HG02610 (cell line): ENCODE data around the gene SLAIN1.
A peak's percentile ranks its signal among the peaks of the same experiment; 100 is the strongest.

Experiments used
- ATAC-seq: cut with Tn5 transposase; IDR thresholded peaks from one replicate; pipeline ENCODE4 v1.9.1; 2021; ENCODE audit warnings: mild to moderate bottlenecking, moderate library complexity; ENCODE audit not compliant: unreplicated experiment

Gene SLAIN1

GRCh38 chr13:77703408-77703807 lies 5.9 kb downstream of the SLAIN1 start:
- no peak for ATAC-seq

- peak; percentile 65 for ATAC-seq
Observed at GRCh38 chr13:77714119-77714755, 16.8 kb downstream of the SLAIN1 start.

- peak; percentile 40 for ATAC-seq
Observed at GRCh38 chr13:77715233-77715891, 17.9 kb downstream of the SLAIN1 start.

- no peak for ATAC-seq
Observed at GRCh38 chr13:77716692-77717091, 19.2 kb downstream of the SLAIN1 start.

GRCh38 chr13:77717508-77717907 lies 20.0 kb downstream of the SLAIN1 start:
- no peak for ATAC-seq

- ATAC-seq = peak; percentile 31
Observed at GRCh38 chr13:77719128-77719527, 21.6 kb downstream of the SLAIN1 start.

GRCh38 chr13:77720988-77721387 lies 23.5 kb downstream of the SLAIN1 start:
- peak; percentile 47 for ATAC-seq

- ATAC-seq = peak; percentile 59
Observed at GRCh38 chr13:77724092-77724491, 26.6 kb downstream of the SLAIN1 start.

- ATAC-seq = no peak
Observed at GRCh38 chr13:77725071-77725470, 27.6 kb downstream of the SLAIN1 start.

- ATAC-seq = no peak
Observed at GRCh38 chr13:77728265-77729125, 31.0 kb downstream of the SLAIN1 start.

GRCh38 chr13:77729502-77730221 lies 32.2 kb downstream of the SLAIN1 start:
- ATAC-seq = peak; percentile 97

- ATAC-seq = no peak
Observed at GRCh38 chr13:77730572-77730971, 33.1 kb downstream of the SLAIN1 start.

- no peak for ATAC-seq
Observed at GRCh38 chr13:77732287-77732686, 34.8 kb downstream of the SLAIN1 start.

GRCh38 chr13:77733674-77734073 lies 36.2 kb downstream of the SLAIN1 start:
- ATAC-seq = no peak

- ATAC-seq = peak; percentile 90
Observed at GRCh38 chr13:77737583-77738200, 40.2 kb downstream of the SLAIN1 start.

- ATAC-seq = no peak
Observed at GRCh38 chr13:77740097-77740735, 42.7 kb downstream of the SLAIN1 start.

GRCh38 chr13:77740931-77741596 lies 43.6 kb downstream of the SLAIN1 start:
- ATAC-seq = no peak

GRCh38 chr13:77741597-77741972 lies 44.1 kb downstream of the SLAIN1 start:
- no peak for ATAC-seq

- no peak for ATAC-seq
Observed at GRCh38 chr13:77742801-77743200, 45.3 kb downstream of the SLAIN1 start.

- ATAC-seq = peak; percentile 50
Observed at GRCh38 chr13:77745784-77746183, 48.3 kb downstream of the SLAIN1 start.
